Mesenchymal stem cell (in vitro differentiated cells and primary cell): Measurements from ENCODE around the gene TIGD3.
"Not testable (repeated sequence)": the region's sequence is repeated elsewhere in the genome, so short reads cannot be mapped to it uniquely, and the experiment has no call there.

Experiments
- DNase-seq: peaks from one replicate; pipeline ENCODE4 v3.0.0-alpha.2; 2013
- H2AFZ ChIP-seq: one replicate; pipeline ENCODE4 v1.6.1; 2013; ENCODE audit warnings: low read depth, mild to moderate bottlenecking, control low read depth, inconsistent platforms, low read length, moderate library complexity
- H2AK5ac ChIP-seq: 2 replicates; pipeline ENCODE4 v1.6.1; 2013; ENCODE audit warnings: low read length, moderate library complexity, mild to moderate bottlenecking, inconsistent platforms; ENCODE audit not compliant: severe bottlenecking
- H2BK120ac ChIP-seq: one replicate; pipeline ENCODE4 v1.6.1; 2013; ENCODE audit warnings: low read depth, mild to moderate bottlenecking, inconsistent platforms, low read length, moderate library complexity
- H2BK12ac ChIP-seq, 2 experiments: one replicate each; pipeline ENCODE4 v1.6.1; 2013; ENCODE audit warnings: inconsistent platforms in 2 of 2, low read length in 2 of 2, mild to moderate bottlenecking in 2 of 2, moderate library complexity in 2 of 2, control low read depth in 1 of 2
- H2BK15ac ChIP-seq: one replicate; pipeline ENCODE4 v1.6.1; 2013; ENCODE audit warnings: mild to moderate bottlenecking, low read depth, inconsistent platforms; ENCODE audit not compliant: poor library complexity, severe bottlenecking
- H2BK5ac ChIP-seq: 2 replicates; pipeline ENCODE4 v1.6.1; 2013; ENCODE audit warnings: low read depth, mild to moderate bottlenecking, low read length, control low read depth, inconsistent platforms; ENCODE audit not compliant: poor library complexity, severe bottlenecking
- H3K14ac ChIP-seq, 2 experiments: one replicate each; pipeline ENCODE4 v1.6.1; 2013; ENCODE audit warnings: inconsistent platforms in 2 of 2, low read length in 2 of 2, control low read depth in 1 of 2, mild to moderate bottlenecking in 1 of 2, moderate library complexity in 1 of 2
- H3K18ac ChIP-seq, 2 experiments: one replicate each; pipeline ENCODE4 v1.6.1; 2013; ENCODE audit warnings: inconsistent platforms in 2 of 2, low read length in 2 of 2, control low read depth in 1 of 2, low read depth in 1 of 2, mild to moderate bottlenecking in 1 of 2
- H3K23ac ChIP-seq, 2 experiments: one replicate each; pipeline ENCODE4 v1.6.1; 2013; ENCODE audit warnings: inconsistent platforms in 2 of 2, low read length in 2 of 2, mild to moderate bottlenecking in 2 of 2, moderate library complexity in 2 of 2, control low read depth in 1 of 2
- H3K27ac ChIP-seq: 2 replicates; pipeline ENCODE4 v1.5.1; 2013; ENCODE audit warnings: mild to moderate bottlenecking, moderate library complexity, low read length, control low read depth, inconsistent platforms; ENCODE audit not compliant: poor library complexity, severe bottlenecking
- H3K27me3 ChIP-seq, 2 experiments: 2 replicates each; pipeline versions ENCODE4 v1.6.1 to v1.7.0; 2013; ENCODE audit warnings: low read length in 2 of 2, mild to moderate bottlenecking in 2 of 2, moderate library complexity in 2 of 2, control low read depth in 1 of 2, inconsistent platforms in 1 of 2; ENCODE audit not compliant: control insufficient read depth in 1 of 2, insufficient read depth in 1 of 2
- H3K36me3 ChIP-seq, 2 experiments: 2 replicates each; pipeline versions ENCODE4 v1.6.1 to v1.7.0; 2013; ENCODE audit warnings: low read length in 2 of 2, control low read depth in 1 of 2, inconsistent platforms in 1 of 2, low read depth in 1 of 2, mild to moderate bottlenecking in 1 of 2; ENCODE audit not compliant: insufficient read depth in 2 of 2, control insufficient read depth in 1 of 2
- H3K4ac ChIP-seq, 2 experiments: one replicate each; pipeline ENCODE4 v1.6.1; 2013; ENCODE audit warnings: inconsistent platforms in 2 of 2, low read length in 2 of 2, mild to moderate bottlenecking in 2 of 2, moderate library complexity in 2 of 2, control low read depth in 1 of 2, low read depth in 1 of 2
- H3K4me1 ChIP-seq: 2 replicates; pipeline ENCODE4 v1.6.1; 2013; ENCODE audit warnings: low read depth, low read length, control low read depth; ENCODE audit not compliant: control insufficient read depth, insufficient read depth
- H3K4me2 ChIP-seq: 2 replicates; pipeline ENCODE4 v1.6.1; 2013; ENCODE audit warnings: low read length, mild to moderate bottlenecking, inconsistent platforms; ENCODE audit not compliant: poor library complexity, severe bottlenecking
- H3K4me3 ChIP-seq, 2 experiments: 2 replicates each; pipeline versions ENCODE4 v1.5.1 to v1.7.0; 2013; ENCODE audit warnings: low read length in 2 of 2, mild to moderate bottlenecking in 2 of 2, control low read depth in 1 of 2, low read depth in 1 of 2; ENCODE audit not compliant: insufficient read depth in 1 of 2
- H3K79me1 ChIP-seq: replicated peaks from 2 replicates; pipeline ENCODE4 v1.6.1; 2013; ENCODE audit warnings: mild to moderate bottlenecking, control low read depth, low read length, inconsistent platforms; ENCODE audit not compliant: poor library complexity, severe bottlenecking
- H3K9ac ChIP-seq: 2 replicates; pipeline ENCODE4 v1.7.0; 2013; ENCODE audit warnings: mild to moderate bottlenecking, low read length, moderate library complexity
- H3K9me3 ChIP-seq: 2 replicates; pipeline ENCODE4 v1.7.0; 2013; ENCODE audit warnings: mild to moderate bottlenecking, low read length; ENCODE audit not compliant: control insufficient read depth
- H4K8ac ChIP-seq: one replicate; pipeline ENCODE4 v1.6.1; 2013; ENCODE audit warnings: inconsistent platforms, mild to moderate bottlenecking, low read length, moderate library complexity
- H4K91ac ChIP-seq: one replicate; pipeline ENCODE4 v1.6.1; 2013; ENCODE audit warnings: mild to moderate bottlenecking, low read length, inconsistent platforms
- WGBS: methylation state at CpG from one replicate; pipeline ENCODE4 v1.1.7; 2013; ENCODE audit warnings: mixed read lengths; 5-methylcytosine and 5-hydroxymethylcytosine counted together

Gene TIGD3

GRCh38 chr11:65332591-65332990 is 22.0 kb upstream of the TIGD3 start:
- H2AFZ ChIP-seq, H3K27ac ChIP-seq, H2BK12ac ChIP-seq, DNase-seq, H2BK15ac ChIP-seq, H3K4me3 ChIP-seq, H3K4me1 ChIP-seq, H2BK120ac ChIP-seq, H2AK5ac ChIP-seq, H4K8ac ChIP-seq, H2BK5ac ChIP-seq, H3K14ac ChIP-seq, H3K18ac ChIP-seq, H3K23ac ChIP-seq, H3K4me2 ChIP-seq, H4K91ac ChIP-seq, H3K9ac ChIP-seq, H3K9me3 ChIP-seq, H3K36me3 ChIP-seq, H3K79me1 ChIP-seq, H3K4ac ChIP-seq, H3K27me3 ChIP-seq: not testable (repeated sequence)
- WGBS, result 100% methylated on average over 9 of the region's 9 CpGs

GRCh38 chr11:65334696-65335295 is 19.8 kb upstream of the TIGD3 start:
- Histone ChIP-seq H3K4me2 (peak overlapping the region; percentile 59), H3K18ac (no peak overlapping the region), H2BK12ac (no peak overlapping the region), H3K4me3 (peak overlapping the region in 1 of 2 experiments; percentile 93), H2BK5ac (no peak overlapping the region), H3K23ac (no peak overlapping the region), H2AK5ac (no peak overlapping the region), H4K91ac (no peak overlapping the region), H2AFZ (no peak overlapping the region), H3K4me1 (no peaks in the 10 kb centered on the region), H3K36me3 (peaks cover 11 to 18% of the 10 kb centered on the region in 2 experiments), H3K9me3 (no peaks in the 10 kb centered on the region), H4K8ac (no peak overlapping the region), H2BK120ac (no peak overlapping the region), H3K79me1 (no peaks in the 10 kb centered on the region), H3K9ac (peak overlapping the region; percentile 98), H3K27me3 (no peaks in the 10 kb centered on the region), H3K14ac (no peak overlapping the region), H3K27ac (peak overlapping the region; percentile 1), H3K4ac (no peak overlapping the region), H2BK15ac (no peak overlapping the region)
- WGBS, result 21% methylated on average over 5 of the region's 5 CpGs
- peak; percentile 43 for DNase-seq

- no peak overlapping the region for H2BK120ac ChIP-seq
- no peak overlapping the region for H3K27ac ChIP-seq
- H4K91ac ChIP-seq, result no peak overlapping the region
- H2AK5ac ChIP-seq, result no peak overlapping the region
- no peak overlapping the region for H3K9ac ChIP-seq
- no peak for DNase-seq
- no peak overlapping the region for H4K8ac ChIP-seq
- no peak overlapping the region for H3K4me3 ChIP-seq
- H2BK5ac ChIP-seq, result no peak overlapping the region
- H3K4ac ChIP-seq, result no peak overlapping the region
- H3K4me1 ChIP-seq, result no peaks in the 10 kb centered on the region
- H2BK12ac ChIP-seq, result no peak overlapping the region
- no peaks in the 10 kb centered on the region for H3K9me3 ChIP-seq
- no peak overlapping the region for H3K23ac ChIP-seq
- no peak overlapping the region for H3K18ac ChIP-seq
- no peak overlapping the region for H3K14ac ChIP-seq
- H3K4me2 ChIP-seq, result no peak overlapping the region
- peaks cover 10% of the 10 kb centered on the region for H3K79me1 ChIP-seq
- no peak overlapping the region for H2BK15ac ChIP-seq
- H3K27me3 ChIP-seq, result no peaks in the 10 kb centered on the region
- H3K36me3 ChIP-seq, result peaks cover 36 to 53% of the 10 kb centered on the region in 2 experiments
- WGBS, result 98% methylated on average over 7 of the region's 7 CpGs
- no peak overlapping the region for H2AFZ ChIP-seq
These were observed 15.9 kb upstream of the TIGD3 start for GRCh38 chr11:65338676-65339075.

DNA sequence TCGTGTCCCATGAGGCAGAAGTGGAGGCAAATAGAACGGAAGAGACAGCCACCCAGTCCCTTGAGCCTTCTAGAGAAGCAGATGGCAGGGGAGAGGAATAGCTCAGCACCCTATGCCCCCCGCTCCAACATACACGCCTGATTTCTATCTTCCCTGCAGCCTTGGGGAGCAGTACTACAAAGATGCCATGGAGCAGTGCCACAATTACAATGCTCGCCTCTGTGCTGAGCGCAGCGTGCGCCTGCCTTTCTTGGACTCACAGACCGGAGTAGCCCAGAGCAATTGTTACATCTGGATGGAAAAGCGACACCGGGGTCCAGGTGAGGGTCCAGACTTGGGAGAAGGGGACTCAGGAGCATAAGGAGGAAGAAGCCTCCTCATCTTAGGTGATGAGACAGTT is 14.3 kb upstream of the TIGD3 start:
- Histone ChIP-seq H2AK5ac (no peak overlapping the region), H4K8ac (no peak overlapping the region), H2AFZ (no peak overlapping the region), H3K4ac (no peak overlapping the region), H3K4me3 (no peak overlapping the region), H2BK12ac (no peak overlapping the region), H2BK15ac (no peak overlapping the region), H3K27ac (no peak overlapping the region), H3K18ac (no peak overlapping the region), H3K9ac (peak overlapping the region; percentile 19), H3K23ac (no peak overlapping the region), H3K4me2 (no peak overlapping the region), H4K91ac (no peak overlapping the region), H3K9me3 (no peaks in the 10 kb centered on the region), H2BK120ac (no peak overlapping the region), H3K14ac (no peak overlapping the region), H3K36me3 (peaks cover 52 to 68% of the 10 kb centered on the region in 2 experiments), H2BK5ac (no peak overlapping the region), H3K27me3 (no peaks in the 10 kb centered on the region), H3K4me1 (no peaks in the 10 kb centered on the region), H3K79me1 (peaks cover 19% of the 10 kb centered on the region)
- no peak for DNase-seq
- WGBS, result 97% methylated on average over 11 of the region's 11 CpGs
